HS-27A (cell line): ENCODE measurements around the gene HIGD2A.

Source experiments
- DNase-seq: peaks from one replicate; pipeline ENCODE4 v3.0.0-alpha.2; 2012; ENCODE audit warnings: low read depth, missing footprints

HIGD2A gene

GRCh38 chr5:176369934-176370711 lies 18.4 kb upstream of the HIGD2A start:
- no peak for DNase-seq

GRCh38 chr5:176371621-176372539 lies 16.7 kb upstream of the HIGD2A start:
- DNase-seq, result no peak

GRCh38 chr5:176373100-176373818 lies 15.3 kb upstream of the HIGD2A start:
- DNase-seq, result no peak

GRCh38 chr5:176379881-176380280 lies 8.7 kb upstream of the HIGD2A start:
- DNase-seq, result no peak

- DNase-seq, result no peak
Measured at GRCh38 chr5:176381423-176381822, 7.1 kb upstream of the HIGD2A start.

GRCh38 chr5:176381979-176382378 lies 6.6 kb upstream of the HIGD2A start:
- DNase-seq, result no peak

- DNase-seq, result no peak
Measured at GRCh38 chr5:176382721-176383120, 5.8 kb upstream of the HIGD2A start.

GRCh38 chr5:176383248-176383905 lies 5.2 kb upstream of the HIGD2A start:
- DNase-seq, result no peak

- DNase-seq, result no peak
Measured at GRCh38 chr5:176383961-176384360, 4.6 kb upstream of the HIGD2A start.

GRCh38 chr5:176384366-176384930 lies 4.1 kb upstream of the HIGD2A start:
- DNase-seq, result no peak

GRCh38 chr5:176384991-176385390 lies 3.6 kb upstream of the HIGD2A start:
- no peak for DNase-seq

- no peak for DNase-seq
Measured at GRCh38 chr5:176386491-176386890, 2.1 kb upstream of the HIGD2A start.

GRCh38 chr5:176387384-176387925 lies 1.1 kb upstream of the HIGD2A start:
- no peak for DNase-seq

- DNase-seq, result no peak
Measured at GRCh38 chr5:176388003-176388443, 528 bp upstream of the HIGD2A start.

GRCh38 chr5:176389135-176390123 lies 878 bp downstream of the HIGD2A start:
- DNase-seq, result no peak

- DNase-seq, result no peak
Measured at GRCh38 chr5:176391479-176391878, 2.9 kb downstream of the HIGD2A start.

GRCh38 chr5:176391999-176392398 lies 3.4 kb downstream of the HIGD2A start:
- no peak for DNase-seq

GRCh38 chr5:176392526-176392925 lies 4.0 kb downstream of the HIGD2A start:
- no peak for DNase-seq

GRCh38 chr5:176394096-176394495 lies 5.5 kb downstream of the HIGD2A start:
- DNase-seq, result no peak
